ENCODE measurements around the gene PKLR.
"Not testable (repeated sequence)": the region's sequence is repeated elsewhere in the genome, so short reads cannot be mapped to it uniquely, and the experiment has no call there.

PKLR gene

DNA sequence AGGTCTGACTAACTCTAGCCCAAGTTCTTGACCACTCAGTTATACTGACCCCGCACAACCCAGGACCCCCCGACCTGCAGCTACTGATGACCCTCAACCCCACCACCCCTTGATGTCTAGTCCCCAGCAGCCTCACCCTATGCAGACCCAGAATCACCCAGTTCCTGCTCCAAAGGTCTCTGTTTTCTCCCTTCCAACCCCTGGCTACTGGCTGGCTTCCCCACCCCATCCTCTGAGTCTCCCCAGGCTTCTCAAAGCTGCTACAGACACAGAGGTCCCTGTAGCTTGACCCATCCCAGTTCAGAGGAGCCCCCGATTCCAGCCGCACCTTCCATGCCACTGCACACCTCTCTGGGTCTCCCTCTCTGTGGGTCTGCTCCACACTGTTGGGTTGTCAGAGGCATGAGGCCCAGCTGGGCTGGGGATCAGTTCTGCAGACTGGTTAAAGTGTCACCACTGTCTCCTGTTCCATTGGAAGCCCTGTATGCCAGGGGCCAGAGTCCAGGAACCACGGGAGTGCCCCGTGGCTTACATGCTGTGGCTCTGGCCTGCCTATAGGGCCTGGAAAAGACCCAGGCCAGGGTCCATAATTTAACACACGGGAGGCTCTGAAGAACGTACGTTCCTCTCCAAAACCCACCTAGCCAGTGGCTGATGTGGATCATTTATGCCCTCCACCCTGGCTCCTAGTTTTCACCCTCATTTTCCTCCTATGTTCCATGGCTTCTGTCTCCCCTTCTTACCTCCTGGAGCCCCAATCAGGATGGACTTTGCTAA is 497 bp downstream of the PKLR start:
- H3K4me1 Mint-ChIP-seq = no peaks in the 10 kb centered on the region
- no peak for DNase-seq

DNA sequence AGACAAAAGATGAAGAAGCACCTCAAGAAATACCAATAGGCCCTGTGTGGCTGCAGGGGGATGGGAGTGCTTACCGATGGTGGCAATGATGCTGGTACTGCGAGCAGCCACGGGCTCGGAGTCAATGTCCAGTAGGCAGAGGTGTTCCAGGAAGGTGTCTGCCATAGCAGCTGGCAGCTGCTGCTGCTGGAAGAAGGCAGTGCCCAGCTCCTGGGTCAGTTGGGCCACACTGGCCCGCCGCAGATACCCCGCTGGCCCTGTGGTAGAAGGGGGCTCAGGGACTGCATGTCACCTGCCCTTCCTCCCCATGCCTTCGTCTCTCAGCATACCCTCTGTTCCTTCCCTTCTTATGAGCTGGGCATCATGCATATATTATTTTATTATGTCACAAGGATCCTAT is 1.2 kb downstream of the PKLR start:
- H3K36me3 Mint-ChIP-seq (ENCODE audit: low read depth) = no peaks in the 10 kb centered on the region
- H3K9me3 Mint-ChIP-seq = no peaks in the 10 kb centered on the region
- no peak overlapping the region for H3K4me3 Mint-ChIP-seq
- no peaks in the 10 kb centered on the region for H3K4me1 Mint-ChIP-seq
- H3K27me3 Mint-ChIP-seq = peaks cover 24% of the 10 kb centered on the region
- ATAC-seq = no peak
- DNase-seq = no peak
- H3K27ac Mint-ChIP-seq = no peak overlapping the region

More for the DNA sequence above, 497 bp downstream of the PKLR start:
- Mint-ChIP-seq H3K4me3 (no peak overlapping the region), H3K27me3 (peaks cover 20% of the 10 kb centered on the region), H3K9me3 (no peaks in the 10 kb centered on the region), H3K27ac (no peak overlapping the region), H3K36me3 (ENCODE audit: low read depth) (no peaks in the 10 kb centered on the region)
- ATAC-seq = no peak

DNA sequence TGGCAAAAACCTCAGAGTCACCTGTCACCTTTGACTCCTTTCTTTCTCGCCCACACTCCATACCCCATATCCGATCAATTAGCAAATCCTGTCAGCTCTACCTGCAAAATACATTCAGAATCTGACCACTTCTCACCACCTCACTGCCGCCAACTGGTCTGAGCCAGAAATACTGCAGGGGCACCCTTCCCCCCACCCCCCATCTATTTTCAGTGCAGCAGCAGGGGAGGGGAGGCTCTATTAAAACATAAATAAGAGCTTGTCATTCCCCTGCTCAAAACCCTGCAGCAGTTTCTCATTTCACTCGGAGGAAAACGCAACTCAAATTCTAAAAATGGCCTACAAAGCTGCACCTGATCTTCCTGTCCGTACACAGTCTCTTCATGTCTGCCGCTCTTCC is 3.9 kb downstream of the PKLR start:
- Mint-ChIP-seq H3K27me3 (peaks cover 38% of the 10 kb centered on the region), H3K27ac (no peak overlapping the region), H3K36me3 (ENCODE audit: low read depth) (no peaks in the 10 kb centered on the region), H3K9me3 (no peaks in the 10 kb centered on the region), H3K4me1 (no peaks in the 10 kb centered on the region), H3K4me3 (no peak overlapping the region)
- ATAC-seq (no peak), DNase-seq (no peak)

DNA sequence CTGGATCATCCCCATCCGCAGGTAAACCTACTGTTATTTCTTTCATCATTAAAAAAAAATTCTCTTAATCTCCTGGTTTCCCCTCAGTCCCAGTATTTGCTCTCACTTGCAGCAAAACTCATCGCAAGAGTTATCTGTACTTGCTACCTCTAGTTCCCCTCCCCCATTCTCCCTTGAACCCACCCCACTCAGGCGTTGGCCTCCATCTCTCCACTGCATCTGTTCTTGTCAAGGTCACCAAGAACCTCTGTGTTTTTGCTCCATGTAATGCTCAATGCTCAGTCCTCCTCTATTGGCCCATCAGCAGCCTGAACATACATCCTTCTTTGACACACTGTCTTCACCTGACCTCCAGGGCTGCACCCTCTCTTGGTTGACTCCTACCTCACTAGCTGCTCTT is 4.6 kb downstream of the PKLR start:
- H3K27ac Mint-ChIP-seq = no peak overlapping the region
- peaks cover 40% of the 10 kb centered on the region for H3K27me3 Mint-ChIP-seq
- H3K36me3 Mint-ChIP-seq (ENCODE audit: low read depth) = no peaks in the 10 kb centered on the region
- no peak overlapping the region for H3K4me3 Mint-ChIP-seq
- H3K9me3 Mint-ChIP-seq = no peaks in the 10 kb centered on the region
- no peak for DNase-seq
- no peaks in the 10 kb centered on the region for H3K4me1 Mint-ChIP-seq
- ATAC-seq = no peak

DNA sequence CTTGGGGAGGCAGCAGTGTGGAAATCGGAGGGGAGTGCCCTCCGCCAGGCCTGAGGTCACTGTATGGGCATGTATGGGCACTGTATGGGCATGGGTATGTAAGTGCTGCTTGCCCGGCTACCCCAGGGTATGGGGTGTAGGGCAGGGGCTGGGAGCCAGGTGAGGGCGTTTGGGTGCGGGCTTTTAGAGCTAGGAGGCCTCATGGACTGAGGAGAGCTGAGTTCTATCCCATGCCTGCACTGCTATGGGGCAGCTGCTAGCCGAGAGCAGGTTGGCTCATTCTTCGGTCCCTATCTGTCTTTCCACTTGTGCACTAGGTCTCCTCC is 5.3 kb downstream of the PKLR start:
- ATAC-seq = peak; percentile 10
- Mint-ChIP-seq H3K4me1 (no peaks in the 10 kb centered on the region), H3K4me3 (no peak overlapping the region), H3K36me3 (ENCODE audit: low read depth) (no peaks in the 10 kb centered on the region), H3K27ac (no peak overlapping the region), H3K9me3 (no peaks in the 10 kb centered on the region), H3K27me3 (peaks cover 40% of the 10 kb centered on the region)
- DNase-seq = no peak

DNA sequence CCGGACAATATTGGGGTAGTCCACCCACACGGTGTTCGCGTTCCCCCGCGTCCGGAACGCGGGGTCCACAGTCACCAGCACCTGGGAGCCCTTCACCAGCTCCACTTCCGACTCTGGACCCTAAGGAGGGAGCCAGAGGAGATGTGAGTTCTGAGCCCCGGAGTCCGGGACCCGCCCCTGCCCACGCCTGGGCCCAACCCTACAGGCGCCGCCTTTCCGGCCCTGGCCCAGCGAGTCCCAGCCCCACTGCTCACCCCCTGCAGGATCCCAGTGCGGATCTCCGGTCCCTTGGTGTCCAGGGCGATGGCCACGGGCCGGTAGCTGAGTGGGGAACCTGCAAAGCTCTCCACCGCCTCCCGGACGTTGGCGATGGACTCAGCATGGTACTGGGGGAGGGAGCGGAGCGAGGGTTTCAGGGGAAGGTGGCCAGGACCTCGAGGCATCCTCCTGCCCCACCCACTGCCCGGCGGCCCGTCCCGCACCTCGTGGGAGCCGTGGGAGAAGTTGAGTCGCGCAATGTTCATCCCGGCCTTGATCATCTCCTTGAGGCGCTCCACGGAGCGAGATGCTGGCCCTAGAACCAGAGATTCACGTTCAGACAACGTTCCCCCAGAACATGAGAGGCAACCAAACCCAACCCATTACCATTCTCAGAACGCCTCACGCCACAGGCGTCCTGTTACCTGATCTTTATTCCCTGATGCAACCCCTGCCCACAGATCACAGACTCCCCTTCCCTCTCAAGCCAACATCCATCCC is 5.9 kb downstream of the PKLR start:
- Mint-ChIP-seq H3K4me3 (no peak overlapping the region), H3K9me3 (no peaks in the 10 kb centered on the region), H3K36me3 (ENCODE audit: low read depth) (no peaks in the 10 kb centered on the region), H3K27ac (no peak overlapping the region), H3K4me1 (no peaks in the 10 kb centered on the region), H3K27me3 (peaks cover 41% of the 10 kb centered on the region)
- ATAC-seq (no peak), DNase-seq (no peak)

DNA sequence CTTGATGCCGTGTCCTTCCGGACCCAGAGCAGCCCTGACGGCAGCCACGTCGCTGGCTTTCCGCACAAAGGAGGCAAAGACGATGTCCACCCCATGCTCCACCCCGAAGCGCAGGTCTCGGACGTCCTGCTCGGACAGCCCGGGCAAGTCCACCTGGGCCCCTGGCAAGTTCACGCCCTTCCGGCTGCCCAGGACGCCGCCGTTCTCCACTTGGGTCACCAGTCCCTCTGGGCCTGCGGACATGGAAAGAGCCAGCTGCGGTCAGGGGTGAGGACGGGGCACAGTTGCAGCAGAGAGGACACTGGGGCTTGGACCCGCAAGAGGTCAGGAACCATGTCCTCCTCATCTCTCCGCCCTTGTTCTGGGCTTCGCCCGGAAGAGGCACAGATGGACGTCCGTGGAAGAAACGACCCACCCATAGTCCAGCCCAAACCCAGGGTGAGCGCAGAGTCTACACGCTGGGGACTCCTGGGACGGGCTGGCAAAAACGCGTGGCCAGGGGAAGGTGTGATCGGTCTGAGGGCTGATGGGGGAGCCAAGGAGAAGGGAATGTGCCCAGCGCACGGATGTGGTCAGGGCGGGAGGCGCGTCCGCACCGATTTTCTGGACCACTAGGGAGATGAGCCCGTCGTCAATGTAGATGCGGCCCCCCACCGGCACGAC is 6.6 kb downstream of the PKLR start:
- no peaks in the 10 kb centered on the region for H3K9me3 Mint-ChIP-seq
- no peak overlapping the region for H3K27ac Mint-ChIP-seq
- H3K36me3 Mint-ChIP-seq (ENCODE audit: low read depth) = no peaks in the 10 kb centered on the region
- DNase-seq (no peak), ATAC-seq (no peak)
- H3K27me3 Mint-ChIP-seq = peaks cover 43% of the 10 kb centered on the region
- no peaks in the 10 kb centered on the region for H3K4me1 Mint-ChIP-seq
- H3K4me3 Mint-ChIP-seq = no peak overlapping the region

DNA sequence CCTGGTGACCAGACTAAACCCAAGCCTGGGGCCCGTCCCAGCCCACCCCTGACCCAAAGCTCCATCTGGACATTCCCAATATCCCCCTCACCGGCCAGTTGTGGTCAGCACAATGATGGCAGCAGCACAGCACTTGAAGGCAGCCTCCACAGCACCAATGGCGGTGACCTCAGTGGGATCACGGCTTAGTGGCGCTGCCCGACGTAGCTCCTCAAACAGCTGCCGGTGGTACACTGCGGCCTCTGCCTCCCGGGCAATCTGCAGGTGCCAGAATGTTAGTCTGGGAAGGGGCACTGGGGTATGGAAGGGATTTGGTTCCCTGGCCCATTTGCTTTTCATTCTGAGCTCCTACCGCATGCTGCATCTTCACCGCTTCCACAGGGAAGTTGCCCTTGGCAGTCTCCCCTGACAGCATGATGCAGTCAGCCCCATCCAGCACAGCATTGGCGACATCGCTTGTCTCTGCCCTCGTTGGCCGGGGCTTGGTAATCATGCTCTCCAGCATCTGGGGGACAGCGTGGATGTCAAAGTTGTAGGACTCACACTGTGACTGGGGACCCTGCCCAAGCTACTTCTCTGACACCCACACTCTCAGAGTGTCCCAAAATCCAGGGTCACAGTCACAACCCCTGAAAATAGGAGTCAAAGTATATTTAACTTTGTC is 8.0 kb downstream of the PKLR start:
- H3K27ac Mint-ChIP-seq = no peak overlapping the region
- peaks cover 41% of the 10 kb centered on the region for H3K27me3 Mint-ChIP-seq
- no peaks in the 10 kb centered on the region for H3K9me3 Mint-ChIP-seq
- DNase-seq = no peak
- no peak for ATAC-seq
- H3K4me3 Mint-ChIP-seq = no peak overlapping the region
- no peaks in the 10 kb centered on the region for H3K36me3 Mint-ChIP-seq (ENCODE audit: low read depth)
- H3K4me1 Mint-ChIP-seq = no peaks in the 10 kb centered on the region

DNA sequence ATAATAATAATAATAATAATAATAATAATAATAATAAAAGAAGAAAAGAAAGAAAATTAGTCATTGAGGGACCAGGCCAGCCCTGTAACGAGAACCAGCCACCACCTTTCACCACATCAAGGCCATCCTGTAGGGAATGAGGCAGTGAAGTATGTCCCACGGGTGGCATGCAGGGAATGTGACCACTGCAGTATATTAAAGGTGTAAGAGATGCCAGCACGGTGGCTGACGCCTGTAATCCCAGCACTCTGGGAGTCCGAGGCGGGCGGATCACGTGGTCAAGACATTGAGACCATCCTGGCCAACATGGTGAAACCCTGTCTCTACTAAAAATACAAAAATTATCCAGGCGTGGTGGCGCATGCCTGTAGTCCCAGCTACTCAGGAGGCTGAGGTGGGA is 10.2 kb downstream of the PKLR start:
- not testable (repeated sequence) for H3K4me1 Mint-ChIP-seq; ATAC-seq; H3K27ac Mint-ChIP-seq; H3K36me3 Mint-ChIP-seq (ENCODE audit: low read depth); H3K9me3 Mint-ChIP-seq; H3K4me3 Mint-ChIP-seq; DNase-seq
- peaks cover 26% of the 10 kb centered on the region for H3K27me3 Mint-ChIP-seq

DNA sequence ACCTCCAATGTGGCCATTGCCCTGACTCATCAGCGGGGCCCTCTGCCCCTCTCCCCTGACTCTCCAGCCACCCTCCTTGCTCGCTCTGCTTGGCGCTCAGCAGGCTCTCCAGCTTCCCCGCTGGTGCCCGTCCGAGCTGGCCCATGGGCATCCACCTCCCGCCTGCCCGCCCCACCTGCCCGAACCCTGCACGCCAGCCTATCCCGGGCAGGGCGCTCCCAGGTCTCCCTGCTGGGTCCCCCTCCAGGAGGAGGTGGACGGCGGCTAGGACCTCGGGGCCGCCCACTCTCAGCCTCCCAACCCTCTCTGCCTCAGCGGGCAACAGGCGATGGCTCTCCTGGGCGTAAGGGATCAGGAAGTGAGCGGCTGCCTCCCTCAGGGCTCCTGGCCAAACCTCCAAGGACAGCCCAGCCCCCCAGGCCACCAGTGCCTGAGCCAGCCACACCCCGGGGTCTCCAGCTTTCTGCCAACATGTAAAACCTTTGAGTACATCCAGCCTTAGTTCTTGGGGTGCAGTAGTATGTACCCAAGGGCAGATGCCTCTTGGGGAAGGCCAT is 13.2 kb downstream of the PKLR start:
- Mint-ChIP-seq H3K9me3 (no peaks in the 10 kb centered on the region), H3K27ac (no peak overlapping the region), H3K27me3 (peaks cover 6% of the 10 kb centered on the region), H3K4me1 (no peaks in the 10 kb centered on the region), H3K36me3 (ENCODE audit: low read depth) (no peaks in the 10 kb centered on the region), H3K4me3 (no peak overlapping the region)
- DNase-seq = no peak
- ATAC-seq = no peak

DNA sequence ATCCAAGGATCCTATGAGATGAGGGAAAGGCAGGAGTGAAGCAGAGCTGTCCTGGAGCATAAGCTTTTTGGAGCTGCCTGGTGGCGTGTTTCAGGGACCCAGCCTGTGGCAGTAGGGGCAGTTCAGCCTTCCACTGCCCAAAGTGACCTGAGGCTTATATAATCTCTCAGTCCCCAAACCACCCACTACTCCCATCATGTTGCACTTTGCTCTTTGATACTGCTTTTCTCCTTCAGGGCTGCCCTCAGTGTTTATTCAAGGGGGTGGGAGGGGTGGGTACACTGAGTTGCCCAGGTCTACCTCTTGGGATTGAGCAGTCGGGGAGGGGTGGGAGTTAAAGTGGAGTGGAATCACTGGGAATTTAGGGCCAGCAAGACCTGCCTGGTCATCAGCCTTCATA is 14.7 kb downstream of the PKLR start:
- DNase-seq (no peak), ATAC-seq (no peak)
- Mint-ChIP-seq H3K9me3 (no peaks in the 10 kb centered on the region), H3K4me3 (no peak overlapping the region), H3K27ac (no peak overlapping the region), H3K36me3 (ENCODE audit: low read depth) (no peaks in the 10 kb centered on the region), H3K4me1 (no peaks in the 10 kb centered on the region), H3K27me3 (peaks cover 4% of the 10 kb centered on the region)

DNA sequence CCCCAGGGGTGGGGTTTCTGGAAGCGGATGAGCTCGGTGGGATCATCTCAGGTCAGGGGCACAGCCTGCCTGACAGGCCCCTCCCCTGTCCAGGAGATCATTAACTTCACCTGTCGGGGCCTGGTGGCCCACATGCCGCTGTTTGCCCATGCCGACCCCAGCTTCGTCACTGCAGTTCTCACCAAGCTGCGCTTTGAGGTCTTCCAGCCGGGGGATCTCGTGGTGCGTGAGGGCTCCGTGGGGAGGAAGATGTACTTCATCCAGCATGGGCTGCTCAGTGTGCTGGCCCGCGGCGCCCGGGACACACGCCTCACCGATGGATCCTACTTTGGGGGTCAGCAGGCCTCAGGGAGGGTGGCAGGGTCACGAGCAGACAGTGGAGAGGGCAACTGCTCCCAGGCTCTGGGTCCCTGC is 15.6 kb downstream of the PKLR start:
- H3K4me3 Mint-ChIP-seq = no peak overlapping the region
- no peak overlapping the region for H3K27ac Mint-ChIP-seq

DNA sequence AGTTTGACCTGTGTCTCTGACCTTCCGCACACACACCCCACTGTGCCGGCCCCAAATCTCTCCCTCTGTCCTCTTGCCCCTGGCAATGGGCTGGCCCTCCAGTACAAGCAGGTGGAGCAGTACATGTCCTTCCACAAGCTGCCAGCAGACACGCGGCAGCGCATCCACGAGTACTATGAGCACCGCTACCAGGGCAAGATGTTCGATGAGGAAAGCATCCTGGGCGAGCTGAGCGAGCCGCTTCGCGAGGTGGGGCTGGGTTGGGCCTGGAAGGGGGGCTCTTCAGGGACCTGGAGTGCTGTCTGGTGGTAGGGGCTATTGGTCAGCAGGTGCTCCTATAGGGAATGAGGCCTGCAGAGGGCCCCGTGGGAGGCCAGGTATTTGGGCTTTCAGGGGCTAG is 16.2 kb downstream of the PKLR start:
- H3K4me3 Mint-ChIP-seq = no peak overlapping the region
- H3K27me3 Mint-ChIP-seq = no peaks in the 10 kb centered on the region
- H3K36me3 Mint-ChIP-seq (ENCODE audit: low read depth) = no peaks in the 10 kb centered on the region
- H3K9me3 Mint-ChIP-seq = no peaks in the 10 kb centered on the region
- no peak for DNase-seq
- no peak overlapping the region for H3K27ac Mint-ChIP-seq
- no peaks in the 10 kb centered on the region for H3K4me1 Mint-ChIP-seq
- no peak for ATAC-seq

More for the DNA sequence above, 15.6 kb downstream of the PKLR start:
- ATAC-seq (no peak), DNase-seq (no peak)
- no peaks in the 10 kb centered on the region for H3K36me3 Mint-ChIP-seq (ENCODE audit: low read depth)
- no peaks in the 10 kb centered on the region for H3K4me1 Mint-ChIP-seq
- peaks cover 4% of the 10 kb centered on the region for H3K27me3 Mint-ChIP-seq
- H3K9me3 Mint-ChIP-seq = no peaks in the 10 kb centered on the region

DNA sequence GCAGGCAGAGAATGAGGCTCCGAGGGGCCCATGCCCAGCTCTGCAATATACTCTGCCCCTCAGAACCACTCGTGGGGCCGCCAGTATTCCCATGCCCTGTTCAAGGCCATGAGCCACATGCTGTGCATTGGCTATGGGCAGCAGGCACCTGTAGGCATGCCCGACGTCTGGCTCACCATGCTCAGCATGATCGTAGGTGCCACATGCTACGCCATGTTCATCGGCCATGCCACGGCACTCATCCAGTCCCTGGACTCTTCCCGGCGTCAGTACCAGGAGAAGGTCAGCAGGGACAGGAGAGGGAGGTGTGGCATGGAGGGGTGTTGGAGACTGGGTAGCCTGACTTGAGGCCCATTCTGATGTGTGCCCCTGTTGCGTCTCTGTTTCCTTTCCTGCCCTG is 16.8 kb downstream of the PKLR start:
- Mint-ChIP-seq H3K4me3 (no peak overlapping the region), H3K27me3 (no peaks in the 10 kb centered on the region), H3K4me1 (peaks cover 2% of the 10 kb centered on the region), H3K9me3 (no peaks in the 10 kb centered on the region), H3K36me3 (ENCODE audit: low read depth) (no peaks in the 10 kb centered on the region), H3K27ac (no peak overlapping the region)
- no peak for DNase-seq
- ATAC-seq = no peak

All from activated naive CD8-positive, alpha-beta T cell treated with anti-CD3 and anti-CD28 coated beads, Interleukin-2, amount 50 U/mL, for 24 hours (primary cell).